HG03039 (cell line): Measurements from ENCODE around the gene PPARA.

Experiments used
- ATAC-seq: cut with Tn5 transposase; IDR thresholded peaks from one replicate; pipeline ENCODE4 v1.9.1; 2021; ENCODE audit warnings: mild to moderate bottlenecking, moderate library complexity; ENCODE audit not compliant: unreplicated experiment

PPARA gene

DNA sequence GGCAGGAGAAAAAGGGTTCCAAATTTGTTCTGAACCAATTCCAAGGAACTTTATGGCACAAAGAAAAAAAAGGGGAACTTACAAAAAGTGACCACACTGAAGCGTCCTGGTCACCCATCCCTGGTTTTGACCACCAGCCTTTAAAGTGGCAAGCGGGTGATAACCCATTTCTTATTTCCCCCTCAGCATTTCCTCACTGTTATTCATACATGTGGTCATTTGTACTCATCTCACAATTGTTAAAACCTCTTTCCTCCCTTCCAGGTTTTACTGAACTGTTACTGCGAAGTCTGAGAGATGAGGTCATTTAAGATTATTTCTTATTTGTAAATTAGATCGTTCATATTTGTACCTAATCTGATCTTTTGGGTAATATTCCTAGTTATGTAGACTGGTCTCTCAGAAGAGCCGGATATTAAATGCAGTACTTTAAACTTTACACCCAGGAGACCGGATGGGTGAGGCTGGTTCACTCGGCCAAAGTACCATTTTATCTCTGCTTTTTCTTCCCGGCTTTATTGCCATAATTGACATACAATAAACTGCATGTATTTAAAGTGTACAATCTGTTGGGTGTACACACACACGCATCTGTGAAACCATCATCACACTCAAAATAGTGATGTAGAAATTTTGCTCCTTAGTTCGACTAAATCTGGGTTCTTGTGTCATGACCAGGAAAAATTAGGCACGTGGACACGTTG, 52.7 kb downstream of the PPARA start:
- ATAC-seq = no peak

DNA sequence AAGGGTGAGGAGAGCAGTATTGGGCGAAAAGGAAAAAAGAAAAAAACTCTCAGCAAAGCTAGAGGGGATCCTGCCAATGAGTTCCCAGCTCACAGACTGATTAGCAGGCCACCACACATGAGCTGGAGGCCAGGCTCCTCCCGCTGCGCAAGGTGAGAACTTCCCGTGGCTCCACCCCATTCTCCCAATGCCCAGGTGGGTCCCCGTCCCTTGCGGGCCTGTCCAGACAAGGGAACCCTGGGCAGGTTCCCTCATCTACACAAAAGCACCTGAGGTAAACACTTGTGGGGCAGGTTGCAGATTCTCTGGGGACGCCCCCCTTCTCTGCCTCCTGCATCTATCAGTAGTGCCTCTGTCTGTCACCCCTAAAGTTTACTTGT, 53.3 kb downstream of the PPARA start:
- no peak for ATAC-seq

DNA sequence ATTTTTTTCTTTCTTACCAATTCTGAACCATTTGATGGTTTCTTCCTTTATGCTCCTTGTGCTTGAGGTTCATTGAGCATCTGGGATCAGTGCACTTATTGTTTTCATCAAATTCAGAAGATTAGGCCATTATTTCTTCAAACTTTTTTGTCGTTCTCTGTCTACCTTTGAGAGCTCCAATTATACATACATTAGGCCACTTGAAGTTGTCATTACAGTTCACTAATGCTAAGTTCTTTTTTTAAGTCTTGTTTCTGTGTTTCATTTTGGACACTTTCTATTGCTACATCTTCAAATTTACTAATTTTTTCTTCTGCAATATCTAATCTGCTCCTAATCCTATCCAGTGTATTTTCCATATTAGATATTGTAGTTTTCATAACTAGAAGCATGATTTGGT, 58.9 kb downstream of the PPARA start:
- no peak for ATAC-seq

DNA sequence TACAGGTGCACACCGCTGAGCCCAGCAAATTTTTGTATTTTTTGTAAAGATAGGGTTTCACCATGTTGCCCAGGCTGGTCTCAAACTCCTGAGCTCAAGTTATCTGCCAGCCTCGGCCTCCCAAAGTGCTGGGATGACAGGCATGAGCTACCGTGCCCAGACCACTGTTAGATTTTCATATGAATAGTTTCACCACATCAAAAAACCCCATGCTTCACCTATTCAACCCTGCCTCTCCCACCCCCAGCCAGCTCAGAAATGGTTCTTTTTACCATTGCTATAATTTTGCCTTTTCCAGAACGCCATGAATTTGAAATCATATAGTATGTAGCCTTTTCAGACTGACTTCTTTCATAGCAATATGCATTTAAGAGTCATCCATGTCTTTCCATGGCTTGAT, 61.9 kb downstream of the PPARA start:
- no peak for ATAC-seq

DNA sequence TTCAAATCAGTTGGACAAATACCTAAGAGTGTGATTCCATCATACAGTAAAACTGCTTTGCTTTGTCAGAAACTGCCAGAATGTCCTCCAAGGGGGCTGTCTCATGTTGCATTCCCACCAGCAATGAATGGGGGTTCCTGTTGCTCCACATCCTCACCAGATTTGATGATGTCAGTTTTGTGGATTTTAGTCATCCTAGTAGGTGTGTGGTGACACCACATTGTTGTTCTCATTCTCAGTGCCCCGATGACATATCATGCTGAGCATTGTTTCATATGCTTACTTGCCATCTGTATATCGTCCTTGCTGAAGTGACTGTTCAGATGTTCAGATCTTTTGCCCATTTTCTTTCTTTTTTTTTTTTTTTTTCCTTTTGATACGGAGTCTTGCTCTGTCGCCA, 62.7 kb downstream of the PPARA start:
- ATAC-seq = no peak

DNA sequence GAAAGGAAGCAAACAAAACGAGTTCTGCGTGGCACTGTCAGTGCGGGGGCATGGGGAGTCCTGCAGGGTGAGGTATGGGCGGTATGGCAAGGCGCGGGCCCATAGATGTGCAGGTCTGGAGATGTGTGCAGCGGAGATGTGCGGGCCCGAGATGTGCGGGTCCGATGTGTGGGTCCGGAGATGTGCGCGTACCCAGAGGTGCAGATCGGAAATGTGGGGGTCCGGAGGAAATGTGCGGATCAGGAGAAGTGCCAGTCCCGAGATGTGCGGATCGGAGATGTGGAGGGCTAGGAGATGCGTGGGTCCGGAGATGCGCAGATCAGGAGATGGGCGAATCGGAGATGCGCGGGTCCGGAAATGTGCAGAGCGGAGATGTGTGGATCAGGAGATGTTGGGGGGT, 63.8 kb downstream of the PPARA start:
- ATAC-seq = no peak

DNA sequence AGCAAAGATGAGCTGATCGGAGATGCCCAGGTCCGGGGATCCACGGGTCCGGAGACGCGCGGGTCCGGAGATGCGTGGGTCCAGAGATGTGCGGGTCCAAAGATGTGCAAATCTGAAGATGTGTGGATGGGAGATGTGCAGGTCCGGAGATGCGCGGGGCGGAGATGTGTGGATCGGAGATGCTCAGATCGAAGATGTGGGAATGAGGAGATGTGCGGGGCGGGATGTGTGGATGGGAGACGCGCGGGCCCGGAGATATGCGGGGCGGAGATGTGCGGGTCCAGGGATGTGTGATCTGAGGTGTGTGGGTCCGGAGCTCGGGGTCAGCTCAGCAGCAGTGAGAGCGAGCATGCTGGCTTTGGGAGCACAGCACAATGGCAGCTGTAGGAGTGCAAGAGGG, 64.3 kb downstream of the PPARA start:
- no peak for ATAC-seq

DNA sequence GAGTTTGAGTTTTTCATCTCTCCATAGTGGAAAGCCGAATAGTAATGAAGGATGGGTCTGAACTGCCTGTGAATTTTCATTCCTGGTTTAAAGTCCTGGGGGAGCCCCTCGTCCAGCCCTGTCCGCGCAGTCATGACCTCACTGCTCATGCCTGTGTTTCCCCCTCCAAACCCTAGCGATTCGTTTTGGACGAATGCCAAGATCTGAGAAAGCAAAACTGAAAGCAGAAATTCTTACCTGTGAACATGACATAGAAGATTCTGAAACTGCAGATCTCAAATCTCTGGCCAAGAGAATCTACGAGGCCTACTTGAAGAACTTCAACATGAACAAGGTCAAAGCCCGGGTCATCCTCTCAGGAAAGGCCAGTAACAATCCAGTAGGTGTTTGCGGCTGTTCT, 69.3 kb downstream of the PPARA start:
- ATAC-seq = no peak

DNA sequence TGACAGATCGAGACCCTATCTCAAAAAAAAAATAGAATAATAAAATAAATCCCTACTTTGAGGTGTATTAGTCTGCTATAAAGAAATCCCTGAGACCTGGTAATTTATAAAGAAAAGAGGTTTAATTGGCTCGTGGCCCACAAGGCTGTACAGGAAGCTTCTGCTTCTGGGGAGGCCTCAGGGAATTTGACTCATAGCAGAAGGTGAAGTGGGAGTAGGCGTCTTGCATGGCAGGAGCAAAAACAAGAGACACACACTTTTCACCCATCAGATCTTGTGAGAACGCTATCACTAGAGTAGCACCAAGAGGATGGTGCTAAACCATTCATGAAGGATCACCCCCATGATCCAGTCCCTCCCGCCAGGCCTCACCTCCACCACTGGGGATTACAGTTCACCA, 70.6 kb downstream of the PPARA start:
- ATAC-seq = no peak

DNA sequence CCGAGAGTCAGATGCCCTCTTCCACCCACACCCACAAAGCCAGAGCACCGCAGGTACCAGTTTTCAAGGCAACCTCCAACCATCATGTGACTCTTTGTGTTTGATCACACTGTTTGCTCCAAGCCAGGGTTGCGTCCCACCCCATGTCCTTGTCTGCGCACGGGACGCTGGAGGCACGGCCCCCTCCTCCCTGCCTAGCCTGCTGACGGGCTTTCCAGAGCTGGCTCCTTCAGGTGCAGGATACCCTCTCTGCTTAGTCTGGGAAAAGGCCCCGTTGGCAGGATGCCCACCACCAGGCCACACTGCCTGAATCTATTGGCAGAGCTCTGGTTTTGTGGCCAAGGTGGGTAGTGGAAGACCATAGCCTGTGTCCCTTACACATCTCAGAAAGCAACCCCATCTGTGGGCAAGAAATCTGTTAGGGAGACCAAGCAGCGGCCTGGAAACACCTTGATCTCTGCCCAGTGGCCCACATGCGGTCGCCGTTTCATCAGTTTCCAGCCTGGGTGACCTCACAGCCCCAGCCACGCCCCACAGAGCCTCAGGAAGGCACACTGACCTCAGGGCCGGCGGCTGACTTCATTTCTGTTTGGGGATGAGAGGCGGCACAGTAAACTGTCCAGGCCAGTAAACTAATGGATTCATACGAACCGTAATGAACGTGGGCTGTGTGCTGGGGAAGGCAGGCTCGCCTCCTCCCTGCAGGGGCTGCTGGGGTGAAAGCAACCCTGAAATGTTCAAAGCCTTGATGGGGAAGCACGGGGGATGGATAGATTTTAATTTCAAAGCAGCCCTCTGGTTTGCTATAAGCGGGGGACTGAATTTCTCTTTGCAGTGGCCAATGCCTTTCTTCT, 73.9 kb downstream of the PPARA start:
- ATAC-seq = no peak

DNA sequence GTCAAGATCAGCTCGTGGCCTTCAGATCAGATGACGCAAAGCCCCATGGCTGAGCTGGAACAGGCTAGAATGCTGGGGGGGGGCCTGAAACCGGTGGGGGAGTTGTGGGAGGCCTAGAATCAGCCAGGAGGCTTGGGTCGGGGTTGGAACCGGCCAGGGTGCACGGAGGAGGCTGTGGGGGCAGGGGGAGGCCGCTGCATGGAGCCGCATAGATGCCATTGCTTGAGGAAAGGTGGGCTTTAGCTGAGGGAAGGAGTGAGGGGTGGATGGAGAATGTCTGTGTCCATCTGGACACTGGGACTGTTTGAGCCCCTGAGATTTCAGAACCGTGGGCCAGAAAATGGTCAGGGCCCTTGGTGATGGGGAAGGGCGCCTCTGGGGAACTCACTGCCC, 74.6 kb downstream of the PPARA start:
- no peak for ATAC-seq

DNA sequence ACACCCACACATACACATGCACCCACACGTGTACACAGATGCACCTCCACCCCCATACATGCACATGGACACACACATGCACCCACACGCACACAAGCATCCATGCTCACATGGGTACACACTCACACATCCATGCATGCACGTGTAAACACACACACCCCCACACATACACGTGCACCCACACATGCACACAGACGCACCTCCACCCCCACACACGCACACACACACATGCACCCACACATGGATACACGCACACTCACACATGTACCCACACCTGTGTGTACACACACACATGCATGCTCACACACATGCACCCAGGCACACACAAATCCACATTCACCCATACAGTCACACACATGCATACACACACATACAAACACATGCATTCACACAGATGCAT, 75.3 kb downstream of the PPARA start:
- no peak for ATAC-seq

DNA sequence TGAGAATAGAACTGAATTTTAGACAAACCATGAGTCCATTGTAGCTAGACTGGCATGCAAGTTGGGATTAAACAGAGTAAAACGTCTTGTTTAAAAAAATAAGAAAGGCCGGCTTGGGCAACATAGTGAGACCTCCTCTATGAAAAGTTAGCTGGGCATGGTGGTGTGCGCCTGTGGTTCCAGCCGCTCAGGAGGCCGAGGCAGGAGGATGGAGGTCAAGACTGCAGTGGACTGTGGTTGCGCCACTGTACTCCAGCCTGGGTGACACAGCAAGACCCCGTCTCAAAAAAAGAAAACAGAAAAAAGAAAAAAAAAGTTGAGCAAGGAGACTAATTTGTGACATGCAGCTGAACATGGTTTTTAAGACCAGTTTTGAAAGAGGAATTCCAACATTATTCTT, 76.3 kb downstream of the PPARA start:
- no peak for ATAC-seq

DNA sequence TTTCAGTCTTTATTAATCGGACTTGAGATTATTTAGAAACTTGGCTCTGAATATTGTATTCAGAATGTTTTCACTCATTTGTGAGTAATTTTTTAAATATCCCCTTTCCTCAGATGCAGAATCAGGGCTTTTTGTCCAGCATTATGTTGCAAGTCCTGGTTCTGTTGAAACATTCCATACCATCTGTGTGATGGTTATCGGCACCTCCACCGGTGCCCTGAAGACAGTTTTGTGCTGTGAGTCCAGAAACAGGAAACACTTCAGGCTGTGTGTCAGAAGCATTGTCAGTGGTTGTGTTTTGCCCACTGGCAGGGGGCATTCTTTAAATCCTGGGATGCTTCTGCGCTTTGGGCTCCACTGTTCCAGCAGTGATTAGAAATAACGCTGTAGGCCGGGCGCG, 79.4 kb downstream of the PPARA start:
- no peak for ATAC-seq

DNA sequence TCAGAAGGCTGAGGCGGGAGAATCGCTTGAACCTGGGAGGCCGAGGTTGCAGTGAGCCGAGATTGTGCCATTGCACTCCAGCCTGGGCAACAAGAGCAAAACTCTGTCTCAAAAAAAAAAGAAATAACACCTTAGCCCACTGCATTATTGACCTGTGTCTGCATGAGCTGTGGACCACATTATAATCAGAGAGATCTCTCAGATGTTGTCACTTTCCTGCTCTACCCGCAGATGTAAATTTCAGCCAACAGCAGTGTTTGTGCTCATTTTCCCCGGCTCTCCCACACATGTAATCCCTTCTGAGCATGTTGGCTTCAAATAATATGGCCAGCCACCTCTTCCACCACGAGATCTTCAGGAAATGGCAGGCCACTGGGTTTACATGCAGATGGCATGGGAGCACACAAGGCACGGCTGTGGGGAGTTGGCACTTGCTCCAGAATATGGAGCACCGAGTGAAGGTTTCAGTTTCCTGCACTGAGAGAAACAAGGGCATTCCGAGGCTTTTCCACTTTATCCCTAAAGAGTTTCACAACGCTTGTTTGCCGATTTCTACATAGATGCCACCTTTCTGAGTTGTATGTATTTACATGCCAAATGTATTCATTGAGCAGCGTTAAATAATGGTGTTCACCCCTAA, 80.1 kb downstream of the PPARA start:
- no peak for ATAC-seq

DNA sequence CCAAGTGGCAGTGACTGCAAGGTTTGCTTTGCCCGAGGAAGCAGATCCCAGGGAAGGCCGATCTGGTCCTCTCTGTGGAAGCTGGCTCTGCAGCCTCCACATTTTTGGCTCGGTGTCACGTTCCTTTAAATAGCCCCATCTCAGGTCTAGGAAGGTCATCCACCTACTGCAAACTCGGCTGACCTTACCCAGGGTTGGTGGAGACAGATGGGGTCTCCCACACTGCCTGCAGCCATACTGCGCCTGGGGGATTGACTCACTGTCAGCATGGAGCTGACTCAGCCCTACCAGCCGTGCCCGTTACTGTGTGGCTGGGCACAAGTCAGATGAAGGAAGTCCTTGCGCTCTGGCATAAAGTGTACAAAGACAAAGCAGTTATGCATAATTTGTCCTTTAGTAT, 82.9 kb downstream of the PPARA start:
- ATAC-seq = no peak

DNA sequence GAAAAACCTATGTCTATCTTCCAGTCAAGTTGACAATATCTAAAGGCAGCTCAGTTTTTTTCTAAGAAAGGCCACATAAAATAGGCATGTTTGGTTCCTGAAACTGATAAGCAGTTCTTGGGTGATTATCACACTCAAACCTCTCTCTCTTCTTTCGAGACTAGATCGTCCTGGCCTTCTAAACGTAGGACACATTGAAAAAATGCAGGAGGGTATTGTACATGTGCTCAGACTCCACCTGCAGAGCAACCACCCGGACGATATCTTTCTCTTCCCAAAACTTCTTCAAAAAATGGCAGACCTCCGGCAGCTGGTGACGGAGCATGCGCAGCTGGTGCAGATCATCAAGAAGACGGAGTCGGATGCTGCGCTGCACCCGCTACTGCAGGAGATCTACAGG, 84.6 kb downstream of the PPARA start:
- no peak for ATAC-seq

DNA sequence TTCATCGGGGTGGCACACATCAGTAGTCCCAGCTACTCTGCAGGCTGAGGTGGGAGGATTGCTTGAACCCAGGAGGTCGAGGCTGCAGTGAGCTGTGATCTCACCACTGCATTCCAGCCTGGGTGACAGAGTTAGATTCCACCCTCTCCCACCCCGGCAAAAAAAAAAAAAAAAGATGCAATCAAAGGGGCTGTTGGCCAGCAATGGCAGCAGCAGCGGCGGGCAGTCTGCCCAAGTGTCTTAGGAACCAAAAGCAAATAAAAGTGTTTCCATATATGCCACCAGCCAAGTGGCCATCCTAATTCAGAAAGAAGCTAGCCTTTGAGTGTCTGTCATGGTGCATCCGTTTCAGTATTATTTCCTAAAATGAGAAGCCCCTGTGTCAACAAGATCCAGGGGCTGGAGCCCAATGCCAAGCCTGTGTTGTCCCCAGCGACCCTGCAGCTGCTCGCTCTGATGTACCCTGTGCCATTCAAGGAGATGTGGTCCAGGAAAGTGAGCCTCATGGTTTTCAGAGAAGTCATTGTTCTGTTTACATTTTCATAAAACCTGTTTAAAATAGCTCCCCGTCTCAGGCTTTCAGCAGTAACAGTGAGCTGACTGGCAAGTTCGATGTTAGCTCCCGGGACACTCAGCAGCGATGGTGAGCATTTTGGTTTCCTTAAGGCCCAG, 87.3 kb downstream of the PPARA start:
- ATAC-seq = no peak

DNA sequence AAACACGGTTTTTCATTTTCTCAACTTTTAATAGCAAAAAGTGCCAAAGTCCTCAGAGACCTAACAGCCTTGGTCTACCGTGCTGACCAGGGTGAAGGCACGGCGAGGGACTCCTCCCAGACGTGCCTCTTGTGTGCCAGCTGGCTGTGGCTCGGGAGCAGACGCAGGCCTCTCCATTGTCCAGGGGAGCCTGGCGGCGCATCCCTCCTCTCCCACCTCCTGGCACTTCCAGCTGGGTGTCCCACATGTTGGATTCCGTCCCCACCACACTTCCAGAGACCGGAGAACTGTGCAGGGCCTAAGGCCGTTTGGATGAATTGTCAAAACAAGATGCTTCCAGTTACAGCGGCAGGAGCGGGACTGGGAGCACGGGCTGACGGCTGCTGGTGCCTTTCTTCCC, 88.2 kb downstream of the PPARA start:
- no peak for ATAC-seq

DNA sequence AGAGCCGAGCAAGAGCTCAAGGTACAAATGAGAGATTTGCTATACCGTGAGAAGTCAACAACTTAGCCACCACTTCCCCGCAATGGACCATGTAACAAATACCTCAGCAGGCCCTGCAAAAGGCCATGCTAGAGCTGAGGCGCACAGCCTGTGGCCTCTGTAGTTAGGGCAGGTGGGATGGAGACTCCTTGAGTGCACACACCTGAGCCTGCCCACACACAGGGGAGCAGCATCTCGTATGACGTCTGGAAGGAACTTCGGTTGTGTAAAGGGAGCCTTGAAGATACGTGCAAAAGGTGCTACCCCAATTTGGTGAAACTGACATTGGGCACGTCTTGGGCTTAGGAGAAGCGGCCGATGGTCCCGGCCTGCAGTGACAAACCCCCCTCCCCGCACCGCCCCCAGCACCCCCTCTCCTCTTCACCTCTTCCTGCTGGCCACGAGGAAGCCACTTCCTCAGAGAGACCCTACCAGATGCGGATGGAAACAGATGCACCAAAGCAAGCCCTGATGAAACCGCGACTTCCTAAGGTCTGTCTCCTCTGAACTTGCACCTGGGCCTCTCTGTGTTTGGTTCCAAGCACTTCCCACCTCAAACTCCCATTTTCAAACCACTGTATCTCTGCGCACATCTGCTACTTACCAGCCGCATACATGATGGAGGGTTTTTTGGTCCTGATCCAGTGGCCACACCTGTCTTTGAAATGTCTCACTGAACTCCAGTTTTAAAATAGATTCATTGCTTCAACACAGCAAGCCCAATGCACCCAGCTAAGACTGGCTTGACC, 89.1 kb downstream of the PPARA start:
- ATAC-seq = no peak

DNA sequence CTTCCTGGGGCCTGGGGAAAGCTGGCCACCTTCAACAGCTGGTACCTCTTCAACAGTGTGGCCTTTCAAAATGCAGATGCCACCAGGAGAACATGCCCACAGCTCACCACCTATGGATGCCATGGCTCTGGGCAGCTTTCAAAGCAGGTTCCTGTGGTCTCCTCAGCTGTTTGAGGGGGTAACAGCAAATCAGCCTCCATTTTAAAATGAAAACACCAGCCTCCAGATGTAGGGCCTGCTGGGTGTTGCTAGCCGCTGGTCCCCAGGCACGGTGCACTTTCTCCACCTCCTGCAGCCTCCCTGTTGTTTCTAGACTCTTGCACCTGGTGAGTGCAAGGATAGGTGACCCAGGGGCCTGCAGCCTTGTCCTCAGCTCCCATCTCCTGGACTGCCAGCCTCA, 89.7 kb downstream of the PPARA start:
- no peak for ATAC-seq
